GM19328 (cell line): ENCODE measurements around the gene MTHFSD.

ENCODE experiments used
- ATAC-seq: cut with Tn5 transposase; IDR thresholded peaks from one replicate; pipeline ENCODE4 v1.9.1; 2021; ENCODE audit warnings: mild to moderate bottlenecking, moderate library complexity; ENCODE audit not compliant: unreplicated experiment

The MTHFSD gene

DNA sequence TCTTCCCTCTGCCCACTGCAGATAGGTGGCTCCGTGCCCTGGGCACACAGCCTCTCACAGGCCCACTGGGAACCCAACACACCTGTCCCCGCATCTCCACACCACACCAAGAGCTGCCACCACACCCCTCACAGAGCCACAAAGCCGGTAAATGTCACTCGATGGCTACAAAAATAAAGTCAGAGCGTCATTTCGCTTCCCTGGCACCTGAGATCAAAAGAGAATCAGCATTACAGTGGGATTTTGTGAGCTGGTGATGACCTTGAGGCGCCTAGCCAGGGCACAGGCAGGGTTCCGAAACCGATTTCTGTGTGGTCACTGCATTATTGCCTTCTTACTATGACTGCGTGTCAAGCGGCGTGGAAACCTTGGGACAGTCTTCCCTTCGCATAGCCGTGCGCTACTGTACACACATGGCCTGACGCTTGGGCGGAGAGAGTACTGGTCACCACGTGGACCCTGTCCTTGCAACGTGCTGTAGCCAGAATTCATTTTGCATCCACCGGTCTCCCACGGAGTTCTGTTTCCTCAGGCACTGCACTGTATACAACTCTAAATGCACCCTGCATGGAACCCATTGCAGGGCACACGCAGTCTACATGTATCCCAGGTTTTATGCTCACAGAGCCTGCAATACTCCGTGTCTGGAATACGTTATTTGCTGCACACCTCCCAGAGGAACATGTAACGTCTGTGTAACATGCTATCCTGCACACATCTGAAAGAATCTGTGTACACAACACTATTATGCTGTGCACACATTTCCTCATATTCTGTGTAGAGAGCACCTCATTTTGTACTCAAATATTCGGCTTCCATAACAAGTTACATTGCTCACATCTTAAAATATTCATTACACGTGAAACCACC is 50.5 kb downstream of the MTHFSD start:
- ATAC-seq: no peak

DNA sequence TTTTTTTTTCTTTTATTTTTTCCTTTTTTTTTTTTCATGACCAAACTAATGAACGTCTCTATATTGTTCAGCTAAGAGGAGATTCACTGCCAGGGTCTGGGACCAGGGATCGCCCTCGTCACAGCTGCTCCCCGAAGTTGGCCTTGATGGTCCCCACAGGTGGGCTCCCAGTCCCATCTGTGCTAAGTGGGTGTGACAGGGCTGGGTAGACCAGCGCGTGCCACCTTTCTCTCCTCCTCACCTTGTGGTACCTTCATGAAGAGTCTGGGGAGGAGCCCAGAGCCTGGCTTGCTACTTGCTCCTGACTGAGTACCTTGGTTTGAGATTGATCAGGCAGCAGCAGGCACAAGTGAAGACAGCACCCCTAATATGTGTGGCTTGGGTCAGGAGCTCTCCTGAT is 51.2 kb downstream of the MTHFSD start:
- no peak for ATAC-seq

DNA sequence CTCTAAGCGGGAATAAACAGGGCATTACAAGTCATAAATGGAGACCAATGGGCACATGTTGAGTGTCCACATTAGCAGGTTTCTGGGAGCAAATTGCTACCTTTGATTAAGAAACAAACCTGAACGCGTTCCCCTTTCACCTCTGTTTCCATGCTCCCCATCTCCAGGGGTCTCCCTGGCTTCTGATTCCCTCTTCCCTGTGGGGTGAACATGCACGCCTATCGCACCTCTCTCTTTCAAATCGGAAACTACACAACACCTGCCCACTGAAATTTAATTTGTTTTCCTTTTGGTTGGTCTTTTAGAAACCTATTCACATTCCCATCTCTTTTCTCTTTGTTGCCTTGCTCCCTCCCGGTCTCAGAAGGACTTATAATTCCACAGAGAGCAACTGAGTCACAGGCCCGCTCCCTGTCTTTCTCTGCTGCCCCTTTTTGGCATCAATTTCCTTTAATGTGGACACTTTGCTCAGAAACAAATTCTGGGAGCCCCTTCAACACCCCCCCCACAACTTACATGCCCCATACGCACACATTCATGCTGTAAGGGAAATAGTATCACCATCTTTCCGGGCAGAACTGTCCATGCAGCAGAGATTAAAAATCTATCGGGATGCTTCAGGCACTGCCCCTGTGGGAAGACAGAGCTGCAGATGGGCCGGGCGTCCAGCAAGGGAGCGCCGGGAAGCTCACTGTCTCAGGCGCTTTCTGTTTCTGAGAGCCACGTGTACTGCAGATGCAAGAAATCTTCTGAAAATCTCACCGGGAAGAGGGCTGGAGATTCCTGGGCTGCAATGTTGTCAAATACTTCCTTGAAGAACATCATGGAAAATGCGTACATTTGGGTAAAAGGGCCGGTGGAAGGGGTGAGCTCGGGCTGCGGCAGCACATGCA is 51.9 kb downstream of the MTHFSD start:
- ATAC-seq: no peak

DNA sequence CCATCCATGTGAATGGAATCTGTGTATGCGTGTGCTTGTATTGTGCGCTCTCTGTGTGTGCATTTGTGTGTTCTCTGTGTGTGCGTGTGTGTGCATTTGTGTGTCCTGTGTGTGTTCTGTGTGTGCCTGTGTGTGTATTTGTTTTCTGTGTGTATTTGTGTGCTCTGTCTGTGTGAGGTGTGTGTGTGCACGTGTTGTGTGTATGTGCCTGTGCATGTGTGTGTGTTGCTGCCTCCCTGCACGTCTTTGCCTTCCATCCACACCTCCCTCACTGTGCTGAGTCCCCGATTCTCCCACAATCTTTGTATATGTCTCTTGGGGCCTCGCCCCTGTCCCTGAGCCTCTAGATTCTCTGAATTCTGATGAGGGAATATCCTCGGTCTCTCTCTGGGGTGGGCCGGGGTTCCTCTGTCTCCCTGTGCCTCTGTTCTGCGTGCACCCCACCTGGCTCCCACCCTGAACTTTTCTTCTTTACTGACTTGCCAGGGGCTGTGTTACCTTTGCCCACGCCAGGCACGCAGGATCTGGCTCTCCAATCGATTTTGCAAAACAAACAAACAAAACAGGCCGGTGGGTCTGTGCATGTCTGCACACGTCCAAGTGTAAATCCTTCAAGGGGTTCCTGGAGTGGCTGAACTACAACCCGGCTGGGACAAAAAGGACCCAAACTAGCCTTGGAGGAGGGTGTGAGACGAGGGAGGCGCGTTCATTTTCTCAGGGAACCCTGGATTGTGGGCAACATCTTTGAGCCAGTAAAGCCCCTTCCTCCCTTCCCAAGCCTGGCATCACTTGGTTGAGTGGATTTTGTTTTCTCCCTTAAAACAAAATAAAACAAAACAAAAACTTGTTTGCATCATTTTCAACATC is 52.8 kb downstream of the MTHFSD start:
- no peak for ATAC-seq

DNA sequence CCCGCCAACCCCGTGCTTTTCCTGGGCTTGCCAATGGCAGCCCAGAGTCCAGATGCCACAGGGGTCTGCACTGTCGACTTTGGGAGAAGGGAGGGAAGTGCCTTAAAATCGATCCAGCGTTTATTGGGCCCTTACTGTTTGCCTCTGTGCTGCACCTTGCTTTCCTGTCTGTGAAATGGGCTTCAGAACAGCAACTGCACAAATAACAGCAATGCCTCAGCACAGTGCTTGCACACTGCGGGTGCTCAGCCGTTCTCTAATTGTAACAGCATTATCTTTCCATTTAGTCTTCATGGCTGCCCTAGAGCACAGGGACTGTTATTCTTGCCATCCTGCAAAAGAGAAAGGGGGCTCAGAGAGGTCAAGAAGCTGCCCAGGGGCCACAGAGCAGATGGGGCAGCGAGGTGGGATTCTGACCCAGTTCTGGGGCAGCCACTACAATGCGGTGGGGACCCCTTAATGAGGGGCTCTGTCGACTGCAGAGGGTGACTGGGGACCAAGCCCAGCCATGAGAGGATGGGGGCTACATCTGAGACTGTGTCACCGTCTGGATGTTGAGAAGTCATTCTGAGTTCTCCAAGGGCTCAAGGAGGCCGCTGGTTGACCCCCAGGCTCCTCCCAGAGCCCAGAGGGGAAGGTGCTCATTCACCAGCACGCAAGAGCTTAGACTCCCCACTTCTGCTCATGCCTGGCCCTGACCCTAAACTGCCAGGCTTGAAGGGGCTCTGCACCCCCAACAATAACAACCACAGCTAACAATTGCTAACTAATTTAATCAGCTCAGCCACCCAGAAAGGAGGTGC is 54.1 kb downstream of the MTHFSD start:
- no peak for ATAC-seq

DNA sequence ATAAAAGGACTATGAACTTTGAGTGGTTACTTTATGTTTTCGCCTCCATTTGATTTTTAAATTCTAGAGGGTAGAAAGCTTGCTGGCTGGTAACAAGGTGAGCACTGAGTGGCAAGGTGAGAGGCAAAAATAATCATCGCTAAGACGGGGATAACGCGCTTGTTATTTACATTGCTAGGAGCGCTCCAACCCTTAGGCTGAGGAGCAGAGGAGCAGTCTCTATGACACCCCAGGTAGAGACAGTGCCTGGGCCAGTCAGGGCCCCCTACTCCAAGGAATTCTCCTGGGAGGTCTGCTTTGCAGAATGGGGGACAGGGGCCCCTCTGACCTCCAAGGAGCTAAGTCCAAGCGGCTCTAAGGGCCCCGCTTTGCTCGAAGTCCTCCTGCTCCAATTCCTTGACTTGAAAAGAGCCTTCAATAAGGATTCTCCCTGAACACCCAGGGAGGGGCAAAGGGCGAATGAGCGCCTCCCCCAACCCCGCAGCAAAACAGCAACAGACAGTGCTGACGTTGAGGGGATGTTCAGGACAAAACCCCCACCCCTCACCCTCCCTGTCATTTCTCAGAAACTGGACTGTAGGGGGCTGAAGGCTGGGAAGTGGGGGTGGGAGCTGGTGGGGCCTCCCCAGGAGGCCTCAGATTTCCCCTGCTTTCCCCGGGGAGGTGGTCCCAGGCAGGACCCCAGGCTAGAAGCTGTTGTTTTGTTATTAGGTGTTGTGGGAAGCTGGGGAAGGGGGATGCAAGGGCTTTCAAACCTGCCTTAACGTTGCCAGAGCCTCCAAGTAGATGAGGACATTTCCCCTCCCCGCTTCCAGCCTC is 54.9 kb downstream of the MTHFSD start:
- ATAC-seq: no peak

DNA sequence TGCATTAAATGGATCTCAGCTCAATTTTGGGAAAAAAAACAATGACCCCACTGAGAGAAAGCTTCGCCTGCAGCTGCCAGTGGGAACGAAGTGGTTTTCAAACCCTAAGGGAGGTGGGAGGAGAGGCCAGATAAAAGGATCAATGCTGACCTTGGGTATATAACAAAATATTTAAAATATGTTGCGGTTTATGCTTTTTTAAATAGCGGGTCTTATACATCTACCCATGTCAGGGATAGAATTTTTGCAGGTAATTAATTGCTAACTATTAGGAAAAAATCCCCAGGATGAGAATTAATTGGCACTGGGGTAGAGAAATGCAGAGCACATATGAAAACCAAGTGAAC is 55.6 kb downstream of the MTHFSD start:
- ATAC-seq: no peak

DNA sequence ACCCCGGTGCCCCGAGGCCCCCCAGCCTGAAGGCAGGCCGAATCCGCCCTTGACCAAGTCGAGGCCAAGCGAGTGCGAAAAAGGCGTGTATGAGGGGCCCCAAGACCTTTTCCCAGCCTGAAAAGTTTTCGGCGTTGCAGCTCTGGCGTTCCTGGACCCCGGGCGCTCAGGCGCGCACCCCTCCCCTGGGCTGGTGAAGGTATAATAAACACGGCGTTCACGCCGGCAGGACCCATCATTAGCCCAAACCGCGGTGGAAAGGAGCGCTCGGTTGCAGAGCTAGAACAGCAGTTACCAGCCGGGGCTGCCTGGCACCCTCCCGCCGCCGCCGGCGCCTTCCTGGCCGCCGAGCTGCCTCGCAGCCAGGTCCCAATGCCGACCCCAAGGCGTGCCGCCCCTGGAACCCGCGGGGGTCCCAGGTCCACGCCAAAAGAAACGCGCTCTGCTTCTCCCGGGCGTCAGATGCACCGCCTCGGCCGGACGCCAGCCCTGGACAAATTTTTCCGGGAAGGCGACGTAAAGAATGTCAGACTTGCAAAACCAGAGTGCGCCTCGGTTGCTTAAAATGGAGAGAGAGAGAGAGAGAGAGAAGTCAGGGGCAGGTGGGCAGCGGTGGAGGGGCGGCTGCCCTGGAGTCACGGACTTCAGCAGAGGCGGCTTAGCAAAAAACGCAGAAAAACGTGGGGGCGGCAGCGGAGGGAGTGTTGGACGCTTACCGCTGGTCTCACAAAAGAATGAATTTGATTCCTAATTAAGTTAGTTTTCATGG is 56.2 kb downstream of the MTHFSD start:
- no peak for ATAC-seq

DNA sequence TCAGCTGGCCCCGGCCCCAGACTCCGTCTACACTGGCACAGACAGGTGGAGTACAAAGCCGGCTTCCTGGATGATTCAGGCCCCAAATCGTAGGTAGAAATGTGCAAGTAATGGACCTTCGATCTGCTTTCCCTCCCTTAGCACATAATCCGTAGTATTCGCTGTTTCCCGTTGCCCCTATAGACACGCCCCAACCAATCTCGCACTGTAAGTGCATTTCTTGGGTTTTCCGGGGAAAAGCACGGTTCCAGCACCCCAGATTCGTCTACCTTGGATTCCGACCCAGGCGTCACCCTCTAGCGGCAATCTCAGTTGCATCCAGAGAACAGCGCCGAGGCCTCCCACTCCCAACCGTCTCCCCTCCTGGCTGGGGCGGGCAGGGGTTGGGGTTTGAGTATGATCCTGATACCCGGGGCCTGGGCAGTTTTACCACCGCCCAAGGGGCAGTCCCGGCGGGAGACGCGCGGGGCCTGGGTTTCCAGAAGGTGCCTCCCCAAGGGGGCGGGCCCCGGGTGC is 56.8 kb downstream of the MTHFSD start:
- ATAC-seq: no peak

DNA sequence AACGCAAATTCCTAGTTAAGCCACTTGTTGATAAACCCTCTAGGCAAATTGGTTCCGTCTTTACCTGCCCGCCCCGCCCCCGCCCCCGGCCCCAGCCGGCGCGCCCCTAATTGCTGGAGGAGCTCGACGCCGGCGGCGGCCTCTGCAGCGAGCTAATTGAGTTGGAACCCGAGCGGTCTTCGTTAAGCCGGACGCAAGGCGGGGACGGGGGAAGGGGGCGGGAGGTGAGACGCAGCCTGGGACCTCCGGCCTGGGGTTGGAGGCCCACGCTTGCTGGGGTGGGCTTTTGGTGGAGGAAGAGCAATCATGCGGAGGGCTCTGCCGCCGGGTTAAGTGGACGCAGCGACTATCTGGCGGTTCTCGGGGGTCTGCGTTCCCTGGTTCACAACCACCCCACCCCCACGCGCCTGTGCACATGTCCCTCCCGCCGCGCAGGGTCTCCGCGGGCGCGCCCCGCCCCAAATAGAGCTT is 57.4 kb downstream of the MTHFSD start:
- no peak for ATAC-seq

DNA sequence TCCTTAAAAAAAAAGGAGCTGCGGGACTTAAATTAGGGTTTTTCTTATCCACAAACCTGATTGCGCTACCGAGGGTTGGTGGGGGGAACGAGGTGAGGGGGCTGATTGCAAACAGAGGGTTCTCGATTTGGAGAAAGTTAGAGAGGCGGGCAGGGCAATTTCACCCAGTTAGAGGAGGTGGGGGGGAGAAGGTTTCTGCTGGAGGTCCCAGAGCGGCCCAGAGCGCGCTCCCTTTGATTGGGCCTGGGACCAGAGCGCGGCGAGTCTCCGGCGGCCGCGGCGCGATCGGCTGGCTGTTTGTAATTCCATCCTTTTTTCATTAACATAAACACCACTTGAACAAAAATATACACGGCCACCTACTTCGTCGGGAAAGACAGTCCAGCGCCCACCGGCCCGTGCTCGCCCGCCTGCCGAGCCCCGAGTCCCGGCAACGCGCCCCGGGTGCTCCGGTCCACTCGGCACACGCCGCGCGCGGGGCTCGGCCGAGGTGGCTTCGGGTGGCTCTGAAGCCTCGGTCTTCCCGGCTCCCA is 58.0 kb downstream of the MTHFSD start:
- ATAC-seq: no peak

DNA sequence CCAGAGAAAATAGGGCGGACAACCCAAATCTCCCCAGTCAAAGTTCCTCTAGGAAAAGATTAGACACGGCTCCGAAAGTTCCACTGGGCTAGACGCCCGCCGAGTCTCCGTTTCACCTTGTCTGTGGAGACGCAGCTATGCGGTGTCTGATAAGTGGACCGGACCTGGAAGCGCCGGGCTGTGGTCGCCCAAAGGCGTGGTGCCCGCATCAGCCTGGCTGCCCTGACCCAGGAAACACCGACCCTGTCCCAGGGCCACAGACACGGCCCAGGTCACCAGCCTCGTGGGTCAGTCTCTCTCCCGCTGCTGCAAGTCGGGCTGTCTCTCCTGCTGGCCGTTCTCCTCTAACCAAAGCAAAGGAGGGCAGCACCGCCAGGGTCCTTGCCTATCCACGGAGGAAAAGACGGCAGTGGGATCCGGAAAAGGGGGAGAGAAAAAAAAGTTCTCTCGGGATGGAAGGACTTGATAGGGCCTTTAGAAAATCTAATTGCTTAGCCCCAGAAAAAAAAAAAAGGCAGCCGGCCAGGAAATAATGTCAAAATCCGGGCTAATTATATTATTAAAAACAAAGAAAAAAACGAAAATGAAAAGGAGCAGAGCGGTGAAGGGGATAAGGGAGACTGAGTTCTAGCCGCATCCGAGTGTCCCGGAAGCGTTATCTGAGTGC is 58.6 kb downstream of the MTHFSD start:
- no peak for ATAC-seq

DNA sequence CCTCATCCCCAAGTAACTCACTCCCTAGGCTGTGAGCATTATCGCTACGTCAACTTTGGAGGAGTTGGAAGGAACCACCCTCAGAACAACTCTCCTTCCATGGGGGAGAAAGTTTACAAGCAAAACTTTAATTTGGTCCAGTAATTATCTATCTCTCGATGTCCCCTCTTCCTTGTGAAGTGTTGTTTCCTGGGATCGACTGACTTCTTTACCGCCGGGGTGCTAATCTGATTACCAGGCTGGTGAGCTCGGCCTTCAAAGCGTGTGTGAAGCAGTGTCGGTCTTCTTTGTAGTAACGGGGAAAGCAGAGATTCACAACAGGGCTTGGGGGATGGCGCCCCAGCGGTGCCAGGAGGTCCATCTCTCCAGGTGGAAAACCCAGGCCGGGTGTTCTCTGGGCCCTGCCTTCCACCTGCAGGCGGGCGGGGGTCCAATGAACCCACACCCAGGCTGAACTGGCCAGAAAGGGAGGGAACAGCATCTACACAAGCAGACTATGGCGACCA is 59.2 kb downstream of the MTHFSD start:
- no peak for ATAC-seq

DNA sequence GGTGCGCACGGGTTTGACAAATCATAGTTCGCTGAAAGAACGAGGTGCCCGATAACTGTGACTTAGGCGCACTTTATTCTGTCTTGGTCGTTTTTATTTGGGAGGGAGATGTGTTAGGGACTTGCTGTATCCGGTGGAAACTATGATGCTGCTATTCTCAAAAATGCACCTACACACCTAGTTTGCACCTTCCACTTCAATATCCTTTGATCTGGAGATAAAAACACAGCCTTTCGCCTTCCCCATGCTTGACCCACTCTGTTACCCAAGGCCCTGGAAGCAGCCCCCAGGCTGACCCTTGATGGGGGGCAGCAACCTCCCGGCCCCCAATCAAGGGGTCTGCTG is 59.7 kb downstream of the MTHFSD start:
- no peak for ATAC-seq

DNA sequence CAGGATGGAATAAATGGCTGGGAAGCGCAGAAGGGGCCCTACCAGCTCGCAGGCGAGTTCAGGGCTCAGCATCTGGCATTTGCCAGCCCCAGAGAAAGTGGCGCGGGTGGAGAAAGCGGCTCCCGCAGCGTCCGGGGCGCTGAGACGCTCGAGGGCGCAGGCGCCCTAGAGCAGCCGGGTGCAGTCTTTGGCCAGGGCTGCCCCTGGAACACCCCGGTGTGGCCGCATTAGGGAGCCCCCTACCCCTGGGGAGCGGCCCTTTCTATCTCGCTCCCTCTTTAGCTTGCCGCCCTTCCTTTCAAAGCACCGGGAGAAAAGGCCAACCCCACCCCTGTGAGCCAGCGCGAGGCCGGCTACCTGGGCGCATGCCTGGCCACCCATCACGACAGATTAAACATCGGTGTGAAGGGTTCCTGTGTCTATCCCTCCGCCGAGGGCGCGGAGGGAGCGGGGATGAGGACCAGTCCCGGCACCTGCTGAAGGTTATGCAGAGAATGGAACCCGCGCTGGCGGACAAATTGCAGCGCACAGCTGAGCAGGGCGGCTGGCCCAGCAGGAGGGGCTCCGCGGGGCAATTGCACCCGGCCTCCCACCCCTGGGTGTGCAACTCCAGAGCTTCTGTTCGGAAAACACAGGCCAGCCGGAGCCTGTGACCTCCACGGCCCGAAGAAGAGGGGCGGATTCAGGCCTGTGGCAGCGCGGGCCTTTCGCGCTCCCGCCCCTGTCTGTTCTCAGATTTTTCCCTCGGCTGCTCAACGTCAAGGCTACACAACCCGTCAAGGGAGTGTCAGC is 60.3 kb downstream of the MTHFSD start:
- ATAC-seq: no peak

DNA sequence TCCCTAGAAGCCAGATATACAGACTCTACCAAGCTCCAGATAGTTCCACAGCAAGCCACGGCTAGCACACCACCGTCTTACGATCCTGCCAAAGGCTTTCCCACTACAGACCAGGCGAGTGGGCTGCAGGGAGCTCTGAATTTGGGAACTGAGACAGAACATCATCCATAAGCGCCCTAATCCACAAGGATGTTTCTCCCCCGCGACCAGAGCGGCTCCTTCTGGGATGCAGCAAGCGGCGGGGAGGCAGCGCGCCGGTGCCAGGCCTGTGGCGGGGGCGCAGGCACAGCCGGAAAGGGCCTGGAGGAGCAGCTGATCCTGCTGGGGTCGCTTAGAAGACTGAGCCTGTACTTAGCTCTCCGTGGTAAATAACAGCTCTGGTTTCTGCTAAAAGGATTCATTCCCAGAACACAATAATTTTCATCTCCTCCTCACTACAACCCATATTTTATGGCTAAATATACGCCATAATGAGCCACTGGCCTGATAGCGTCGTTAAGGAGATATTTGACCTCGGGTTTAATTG is 60.9 kb downstream of the MTHFSD start:
- no peak for ATAC-seq
